Testis (tissue), 3 donors: Measurements from ENCODE around the gene AHDC1. TPM values are rescaled to one million over a fixed set of nuclear protein-coding genes. Genes with fewer than 3 reads are reported as not detected.
"Not testable (repeated sequence)": the region's sequence is repeated elsewhere in the genome, so short reads cannot be mapped to it uniquely, and the experiment has no call there.

Experiments used
- DNase-seq: peaks from one replicate; pipeline ENCODE4 v3.0.0-alpha.2; 2019
- H3K27ac ChIP-seq, 2 donors: fragments of 200-600 bp; sonication (generic); one replicate each; pipeline ENCODE4 v1.5.1; 2019
- H3K27me3 ChIP-seq: fragments of 200-600 bp; sonication (generic); one replicate; pipeline ENCODE4 v1.5.1; 2019
- H3K36me3 ChIP-seq: fragments of 200-600 bp; sonication (generic); one replicate; pipeline ENCODE4 v1.5.1; 2017; ENCODE audit warnings: low read depth; ENCODE audit errors: missing control alignments
- H3K4me1 ChIP-seq: fragments of 200-600 bp; sonication (generic); one replicate; pipeline ENCODE4 v1.5.1; 2019
- H3K4me3 ChIP-seq, 2 donors: fragments of 200-600 bp; sonication (generic); one replicate each; pipeline ENCODE4 v1.5.1; 2017 to 2019
- H3K9me3 ChIP-seq: fragments of 200-600 bp; sonication (generic); one replicate; pipeline ENCODE4 v1.5.1; 2017
- CTCF ChIP-seq, 3 experiments: fragments of 450-650 bp in 2 of 3; fragments of 200-600 bp in 1 of 3; sonication (generic) in 1 of 3; IDR thresholded peaks; one replicate each; pipeline ENCODE4 v1.5.1; 2016 to 2019; ENCODE audit warnings: antibody characterized with exemption in 3 of 3, mild to moderate bottlenecking in 2 of 3, moderate library complexity in 1 of 3
- POLR2A ChIP-seq: fragments of 450-650 bp; IDR thresholded peaks from one replicate; pipeline ENCODE4 v1.6.1; 2017; ENCODE audit warnings: antibody characterized with exemption, mild to moderate bottlenecking, moderate library complexity
- WGBS, 2 donors: methylation state at CpG; one replicate each; pipeline ENCODE4 v1.1.5; 2018; 5-methylcytosine and 5-hydroxymethylcytosine counted together
- intact Hi-C: fragments of 100-400 bp; cut with DNase I; formaldehyde crosslinking; loops from one replicate; pipeline ENCODE4 v1.15.1; 2023; ENCODE audit warnings: low total_unique reads
- polyA plus RNA-seq: library from polyadenylated mRNA; stranded (reverse); fragments of 350-450 nt; fragmentation: Illumina TruSeq; extraction: RNeasy Lipid Tissue Mini Kit (QIAGEN cat#74804); gene quantifications from one replicate; pipeline ENCODE4 v1.2.3, GENCODE V29; 2014; ENCODE audit warnings: low read depth, low replicate concordance; ENCODE audit not compliant: insufficient read depth
- total RNA-seq, 2 donors: library from RNA; depleted of rRNA; stranded (reverse); fragments of >200 nt; gene quantifications; one replicate each; pipeline ENCODE4 v1.2.3, GENCODE V29; 2016

Gene AHDC1
- total and polyA plus RNA-seq, 3 donors from 2014 or later, result 32.5 to 86.8 (median 73.7) TPM

- intact Hi-C loops, result no loop called here
- H3K27ac ChIP-seq, result no peak overlapping the region
- no peaks in the 10 kb centered on the region for H3K36me3 ChIP-seq
- TF ChIP-seq POLR2A (no peak), CTCF (IDR thresholded peaks at IDR 0.05) (no peak)
- no peaks in the 10 kb centered on the region for H3K27me3 ChIP-seq
- no peak for DNase-seq
- no peaks in the 10 kb centered on the region for H3K9me3 ChIP-seq
- WGBS, 2 donors, result 87 to 96% methylated on average over 8 of the region's 8 CpGs
- H3K4me3 ChIP-seq, result no peak overlapping the region
- peaks cover 5% of the 10 kb centered on the region for H3K4me1 ChIP-seq
Measured at GRCh38 chr1:27646676-27647075, 42.7 kb upstream of the AHDC1 start.

GRCh38 chr1:27645071-27645415 lies 41.1 kb upstream of the AHDC1 start:
- peaks cover 5% of the 10 kb centered on the region for H3K4me1 ChIP-seq
- no peak for TF ChIP-seq POLR2A
- no peak for TF ChIP-seq CTCF (IDR thresholded peaks at IDR 0.05)
- H3K9me3 ChIP-seq, result no peaks in the 10 kb centered on the region
- no peaks in the 10 kb centered on the region for H3K36me3 ChIP-seq
- H3K27me3 ChIP-seq, result no peaks in the 10 kb centered on the region
- intact Hi-C loops, result no loop called here
- no peak overlapping the region for H3K4me3 ChIP-seq
- peak; percentile 69 for DNase-seq
- H3K27ac ChIP-seq, result no peak overlapping the region
- WGBS, 2 donors, result 80 to 100% methylated on average over 1 to 4 of the region's 4 CpGs

- intact Hi-C loops, result no loop called here
Measured at GRCh38 chr1:27644369-27645070, 40.6 kb upstream of the AHDC1 start.

GRCh38 chr1:27643600-27644368 lies 39.8 kb upstream of the AHDC1 start:
- 50 to 66% methylated on average over 9 to 13 of the region's 13 CpGs for whole genome bisulfite sequencing, 2 donors
- no peaks in the 10 kb centered on the region for H3K36me3 ChIP-seq
- no peak overlapping the region for H3K27ac ChIP-seq
- TF ChIP-seq CTCF (IDR thresholded peaks at IDR 0.05) (peak; percentile 48 to 80 (median 67)), POLR2A (no peak)
- DNase-seq, result peak; percentile 60
- intact Hi-C loops, result no loop called here
- peaks cover 2% of the 10 kb centered on the region for H3K4me1 ChIP-seq
- no peaks in the 10 kb centered on the region for H3K9me3 ChIP-seq
- H3K27me3 ChIP-seq, result no peaks in the 10 kb centered on the region
- no peak overlapping the region for H3K4me3 ChIP-seq

More at GRCh38 chr1:27644369-27645070, 40.6 kb upstream of the AHDC1 start:
- no peaks in the 10 kb centered on the region for H3K9me3 ChIP-seq
- H3K4me3 ChIP-seq, result no peak overlapping the region
- H3K4me1 ChIP-seq, result peaks cover 5% of the 10 kb centered on the region
- no peaks in the 10 kb centered on the region for H3K36me3 ChIP-seq
- no peak for DNase-seq
- H3K27ac ChIP-seq, result no peak overlapping the region
- TF ChIP-seq CTCF (IDR thresholded peaks at IDR 0.05) (no peak), POLR2A (no peak)
- H3K27me3 ChIP-seq, result no peaks in the 10 kb centered on the region
- 92% methylated on average over 5 of the region's 5 CpGs for WGBS, 2 donors

GRCh38 chr1:27640514-27640913 lies 36.6 kb upstream of the AHDC1 start:
- DNase-seq, intact Hi-C loops, H3K4me1 ChIP-seq, H3K4me3 ChIP-seq, H3K27ac ChIP-seq, H3K27me3 ChIP-seq, H3K36me3 ChIP-seq, H3K9me3 ChIP-seq: not testable (repeated sequence)
- WGBS, 2 donors, result 83 to 89% methylated on average over 9 of the region's 9 CpGs
